ELR (cell line): ENCODE measurements around the gene HPRT1.
A peak's percentile ranks its signal among the peaks of the same experiment; 100 is the strongest.

ENCODE experiments used
- DNase-seq: peaks from one replicate; pipeline ENCODE4 v3.0.0-alpha.2; 2015; ENCODE audit warnings: low read depth

Gene HPRT1

DNA sequence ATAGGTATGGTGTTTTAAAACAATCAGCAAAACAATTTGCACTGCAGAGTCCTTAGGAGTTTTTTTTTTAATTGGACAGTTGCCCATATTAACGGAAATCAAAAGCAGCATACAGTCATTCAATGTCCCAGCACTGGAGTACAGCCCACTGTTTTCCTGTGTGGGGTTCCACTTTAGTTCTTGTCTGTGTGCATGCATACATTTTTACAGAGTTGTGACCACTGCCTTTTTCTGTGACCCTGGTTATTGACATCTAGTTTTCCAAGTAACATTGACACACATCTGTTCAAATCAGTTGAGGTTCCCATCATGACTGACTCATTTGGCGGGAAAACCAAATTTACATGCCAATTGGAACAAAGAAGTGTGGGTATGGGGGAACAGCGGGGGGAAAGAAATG is 83.3 kb downstream of the HPRT1 start:
- DNase-seq, result no peak

DNA sequence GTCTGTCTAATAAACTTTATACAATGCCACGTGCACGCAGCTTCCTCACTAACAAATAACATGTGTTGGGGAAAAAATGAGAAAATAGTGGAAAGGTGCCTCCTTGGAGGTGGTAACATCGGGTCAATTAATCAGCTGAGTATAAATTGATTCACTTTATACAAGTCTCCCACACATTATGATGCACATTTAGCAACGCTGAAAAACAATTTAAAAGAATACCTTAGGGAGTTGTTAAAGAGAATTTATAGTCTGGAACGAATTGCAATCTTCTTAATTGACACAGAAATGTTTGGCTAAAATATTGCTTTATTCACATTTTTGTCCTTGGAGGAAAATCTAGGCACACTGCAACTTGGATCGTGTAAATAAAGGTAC is 84.2 kb downstream of the HPRT1 start:
- DNase-seq, result no peak

- DNase-seq, result no peak
Observed at GRCh38 chrX:134544513-134545151, 84.7 kb downstream of the HPRT1 start.

GRCh38 chrX:134545510-134545909 is 85.5 kb downstream of the HPRT1 start:
- no peak for DNase-seq

- DNase-seq, result no peak
Observed at GRCh38 chrX:134546187-134546586, 86.2 kb downstream of the HPRT1 start.

DNA sequence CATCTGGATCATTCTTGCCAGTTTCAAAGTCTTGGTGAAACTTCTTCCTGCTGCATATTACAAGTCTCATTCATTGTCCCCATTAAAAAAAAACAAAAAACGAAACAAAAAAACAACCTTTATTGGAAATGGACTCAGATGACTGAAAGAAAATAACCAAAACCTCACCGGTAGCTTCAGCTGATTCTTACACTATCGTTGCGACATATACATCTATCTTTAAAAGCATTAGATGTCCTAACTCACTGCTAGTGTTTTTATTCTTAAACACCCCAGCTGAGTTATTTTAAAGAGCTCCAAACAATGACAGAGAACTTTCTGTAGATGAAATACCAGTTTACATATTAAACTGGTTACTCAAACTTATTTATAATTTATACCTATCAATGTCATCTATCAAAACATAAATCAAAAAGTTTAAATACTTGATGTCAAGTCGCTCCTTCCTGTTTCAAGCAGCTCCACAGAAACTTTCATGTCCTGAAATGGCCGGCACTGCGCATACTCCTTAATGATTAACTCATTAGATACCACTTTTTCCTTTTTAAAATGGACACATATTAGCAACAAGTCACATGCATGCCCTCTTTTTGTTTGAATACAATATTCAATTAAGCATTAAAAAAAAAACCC is 87.2 kb downstream of the HPRT1 start:
- DNase-seq, result peak; percentile 22

DNA sequence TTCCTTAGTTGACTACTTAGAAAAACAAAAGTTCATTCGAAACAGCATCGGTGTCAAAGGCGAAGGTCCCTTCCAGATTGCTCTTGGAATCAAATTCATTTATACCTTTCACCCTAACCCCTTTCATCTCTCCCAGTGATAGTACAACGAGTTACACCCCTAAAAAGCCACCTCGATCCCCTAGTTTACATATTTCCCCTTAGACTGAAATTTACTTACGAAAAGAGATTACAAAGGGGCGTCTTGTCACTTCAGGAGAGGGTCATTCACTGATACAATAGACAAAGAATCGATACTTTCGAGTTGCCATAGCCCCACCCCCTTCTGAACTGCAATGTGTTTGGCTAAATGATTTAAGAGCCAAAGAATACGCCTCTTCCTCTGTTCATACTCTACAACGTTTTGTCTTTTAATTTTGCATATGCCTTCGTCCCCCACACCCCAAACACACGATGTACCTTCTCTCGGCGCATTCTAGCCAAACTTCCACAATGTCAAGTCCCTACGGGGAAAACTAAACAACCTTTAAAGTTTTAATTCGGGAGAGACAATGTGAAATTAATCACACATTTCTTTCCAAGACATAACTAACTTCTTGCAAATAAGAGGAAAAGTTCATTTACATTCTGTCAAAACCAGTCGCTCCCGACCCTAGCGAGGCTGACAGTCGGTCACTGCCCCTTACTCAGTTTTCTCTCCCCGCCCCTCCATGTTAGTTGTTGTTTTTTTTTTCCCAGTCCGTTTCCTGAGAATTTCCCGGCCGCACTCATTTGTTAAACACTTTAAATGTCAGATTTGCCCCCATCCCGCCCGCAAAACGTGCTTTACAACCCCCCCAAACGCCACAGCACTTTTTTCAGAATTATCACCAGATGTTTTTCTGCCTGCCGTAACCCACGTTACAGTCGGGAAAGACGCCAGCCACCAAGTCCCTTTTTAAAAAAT is 88.6 kb downstream of the HPRT1 start:
- peak; percentile 46 for DNase-seq
